K562 (cell line): ENCODE measurements around the gene PPP6R1.

Experiments
- ARNT ChIP-seq, 2 experiments: fragments of 450-650 bp; IDR thresholded peaks; 2 replicates each; pipeline ENCODE4 v1.6.1; 2016; ENCODE audit warnings: mild to moderate bottlenecking in 1 of 2
- MAZ ChIP-seq, 2 experiments: fragments of 450-650 bp in 1 of 2; sonication (generic) in 1 of 2; formaldehyde crosslinking; IDR thresholded peaks in 1 of 2; conservative IDR thresholded peaks in 1 of 2; 2 replicates each; pipeline versions ENCODE4 v1.4.0 to v1.5.0; 2020; ENCODE audit warnings: mild to moderate bottlenecking in 1 of 2, missing genetic modification reagents in 1 of 2
- MED1 ChIP-seq: sonication (generic); formaldehyde crosslinking; IDR thresholded peaks from 2 replicates; pipeline ENCODE4 v1.8.1; 2023; ENCODE audit warnings: missing genetic modification reagents, borderline replicate concordance
- NR2C1 ChIP-seq, 2 experiments: fragments of 450-650 bp; IDR thresholded peaks; 2 replicates each; pipeline ENCODE4 v1.6.1; 2017; ENCODE audit warnings: mild to moderate bottlenecking in 2 of 2, antibody characterized with exemption in 1 of 2, inconsistent platforms in 1 of 2, missing compliant biosample characterization in 1 of 2, missing genetic modification characterization in 1 of 2
- POLR2A ChIP-seq: fragments of 450-650 bp; conservative IDR thresholded peaks from 2 replicates; pipeline ENCODE4 v1.6.1; 2016
- POLR2AphosphoS2 ChIP-seq: IDR thresholded peaks from 2 replicates; pipeline ENCODE4 v1.6.1; 2012; ENCODE audit warnings: low read length, improper control_type of control experiment
- POLR2AphosphoS5 ChIP-seq: IDR thresholded peaks from 2 replicates; pipeline ENCODE4 v1.6.1; 2011; ENCODE audit warnings: mild to moderate bottlenecking, low read depth, low read length, moderate library complexity; ENCODE audit not compliant: control insufficient read depth, insufficient read depth
- RCOR1 ChIP-seq, 2 experiments: IDR thresholded peaks; 2 replicates each; pipeline ENCODE4 v1.6.1; 2012; ENCODE audit warnings: low read depth in 2 of 2, low read length in 2 of 2, borderline replicate concordance in 1 of 2, improper control_type of control experiment in 1 of 2
- TF ChIP-seq, protein P1 (sequence below): fragments of 250-450 bp; sonication (Bioruptor Pico); IDR thresholded peaks from 2 replicates; pipeline ENCODE4 v1.5.0; 2020; ENCODE audit warnings: mild to moderate bottlenecking
- TF ChIP-seq, protein P2 (sequence below): fragments of 250-450 bp; sonication (Bioruptor Pico); IDR thresholded peaks from 2 replicates; pipeline ENCODE4 v1.4.0; 2020; ENCODE audit warnings: borderline replicate concordance

DNA sequence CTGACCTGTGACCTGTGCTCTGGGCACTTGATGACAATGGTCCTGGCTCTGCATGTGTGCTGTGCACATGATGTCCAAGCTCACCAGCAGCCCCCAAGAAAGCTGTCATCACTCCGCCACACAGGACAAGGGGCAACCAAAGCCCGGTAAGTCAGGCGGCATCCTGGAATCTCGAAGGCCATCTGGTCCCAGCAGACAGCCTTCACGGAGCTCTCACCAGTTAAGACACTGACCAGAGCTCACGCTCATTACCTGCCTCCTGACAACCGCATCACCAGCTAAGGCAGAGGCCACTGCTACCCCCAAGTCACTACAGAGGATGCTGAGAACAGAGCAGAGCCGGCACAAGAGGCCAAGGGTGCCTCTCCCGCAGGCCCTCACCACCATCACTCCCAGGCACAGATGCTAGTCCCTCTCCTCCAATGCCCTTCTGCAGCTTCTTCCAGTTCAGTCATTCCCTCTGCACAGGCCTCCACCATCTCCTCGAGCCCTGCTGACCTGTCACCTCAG is 10.6 kb downstream of the PPP6R1 start:
- TF ChIP-seq ARNT (IDR thresholded peaks at IDR 0.05) (no peak), NR2C1 (IDR thresholded peaks at IDR 0.05) (no peak), NR2C1 (tag; IDR thresholded peaks at IDR 0.05) (no peak), POLR2A (no peak), POLR2AphosphoS2 (no peak), POLR2AphosphoS5 (no peak), MED1 (no peak), MAZ (CRISPR knock-in tag; conservative IDR thresholded peaks at IDR 0.05 in 1 of 2, IDR thresholded peaks at IDR 0.05 in 1 of 2) (no peak), RCOR1 (IDR thresholded peaks at IDR 0.05; ENCODE audit: borderline replicate concordance in 1 of 2, low read depth in 2 of 2, low read length in 2 of 2) (no peak)
- TF ChIP-seq, protein P1, sequence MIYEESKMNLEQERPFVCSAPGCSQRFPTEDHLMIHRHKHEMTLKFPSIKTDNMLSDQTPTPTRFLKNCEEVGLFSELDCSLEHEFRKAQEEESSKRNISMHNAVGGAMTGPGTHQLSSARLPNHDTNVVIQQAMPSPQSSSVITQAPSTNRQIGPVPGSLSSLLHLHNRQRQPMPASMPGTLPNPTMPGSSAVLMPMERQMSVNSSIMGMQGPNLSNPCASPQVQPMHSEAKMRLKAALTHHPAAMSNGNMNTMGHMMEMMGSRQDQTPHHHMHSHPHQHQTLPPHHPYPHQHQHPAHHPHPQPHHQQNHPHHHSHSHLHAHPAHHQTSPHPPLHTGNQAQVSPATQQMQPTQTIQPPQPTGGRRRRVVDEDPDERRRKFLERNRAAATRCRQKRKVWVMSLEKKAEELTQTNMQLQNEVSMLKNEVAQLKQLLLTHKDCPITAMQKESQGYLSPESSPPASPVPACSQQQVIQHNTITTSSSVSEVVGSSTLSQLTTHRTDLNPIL, result no peak
- TF ChIP-seq, protein P2, sequence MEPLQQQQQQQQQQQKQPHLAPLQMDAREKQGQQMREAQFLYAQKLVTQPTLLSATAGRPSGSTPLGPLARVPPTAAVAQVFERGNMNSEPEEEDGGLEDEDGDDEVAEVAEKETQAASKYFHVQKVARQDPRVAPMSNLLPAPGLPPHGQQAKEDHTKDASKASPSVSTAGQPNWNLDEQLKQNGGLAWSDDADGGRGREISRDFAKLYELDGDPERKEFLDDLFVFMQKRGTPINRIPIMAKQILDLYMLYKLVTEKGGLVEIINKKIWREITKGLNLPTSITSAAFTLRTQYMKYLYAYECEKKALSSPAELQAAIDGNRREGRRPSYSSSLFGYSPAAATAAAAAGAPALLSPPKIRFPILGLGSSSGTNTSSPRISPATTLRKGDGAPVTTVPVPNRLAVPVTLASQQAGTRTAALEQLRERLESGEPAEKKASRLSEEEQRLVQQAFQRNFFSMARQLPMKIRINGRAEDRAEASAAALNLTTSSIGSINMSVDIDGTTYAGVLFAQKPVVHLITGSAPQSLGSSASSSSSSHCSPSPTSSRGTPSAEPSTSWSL, result no peak
